NCI-H1694 (cell line): ENCODE results near the gene IL18.
"Not testable (repeated sequence)": the region's sequence is repeated elsewhere in the genome, so short reads cannot be mapped to it uniquely, and the experiment has no call there.

Source experiments
- DNase-seq: peaks from one replicate; lab custom pipeline; 2025; lab: John Stamatoyannopoulos, UW

Gene IL18

GRCh38 chr11:112121981-112122615 is 41.8 kb downstream of the IL18 start:
- DNase-seq = no peak

GRCh38 chr11:112118176-112118575 is 45.7 kb downstream of the IL18 start:
- no peak for DNase-seq

- DNase-seq = no peak
Observed at GRCh38 chr11:112115386-112115785, 48.5 kb downstream of the IL18 start.

DNA sequence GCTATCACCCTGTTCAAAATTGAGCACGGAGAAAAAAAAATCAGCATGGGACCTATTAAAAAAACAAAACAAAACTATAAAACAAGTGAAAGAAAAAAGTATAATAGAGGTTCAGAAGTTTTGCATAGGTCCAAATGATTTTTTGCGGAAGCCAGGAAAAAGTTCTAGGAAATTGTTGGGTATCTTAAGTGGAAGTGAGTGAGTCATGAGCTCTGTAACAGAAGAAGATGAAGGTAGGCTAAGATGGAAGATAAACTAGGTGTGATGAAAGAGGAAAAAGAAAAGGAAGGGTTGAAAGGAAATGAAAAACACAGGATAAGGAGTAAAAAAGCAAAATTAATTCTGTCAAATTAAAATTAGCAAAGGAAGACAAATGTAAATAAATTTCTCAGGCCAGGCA is 49.4 kb downstream of the IL18 start:
- no peak for DNase-seq

- DNase-seq = peak; percentile 1
Observed at GRCh38 chr11:112113539-112114457, 50.1 kb downstream of the IL18 start.

DNA sequence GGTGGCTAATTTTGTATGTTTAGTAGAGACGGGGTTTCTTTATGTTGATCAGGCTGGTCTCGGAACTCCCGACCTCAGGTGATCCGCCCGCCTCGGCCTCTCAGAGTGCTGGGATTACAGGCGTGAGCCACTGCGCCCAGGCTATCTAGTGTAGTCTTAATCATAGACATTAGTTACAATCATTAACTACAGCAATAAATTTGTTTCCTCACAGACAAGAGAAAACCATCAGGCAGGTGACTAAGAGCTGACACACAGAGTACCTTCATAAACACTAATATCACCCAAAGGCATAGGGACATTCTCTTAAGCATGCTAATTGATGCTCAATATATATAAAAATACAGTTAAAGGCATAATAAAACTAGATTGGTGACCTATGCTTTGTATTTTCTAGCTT is 57.8 kb downstream of the IL18 start:
- no peak for DNase-seq

- DNase-seq = no peak
Observed at GRCh38 chr11:112103446-112103845, 60.4 kb downstream of the IL18 start.

DNA sequence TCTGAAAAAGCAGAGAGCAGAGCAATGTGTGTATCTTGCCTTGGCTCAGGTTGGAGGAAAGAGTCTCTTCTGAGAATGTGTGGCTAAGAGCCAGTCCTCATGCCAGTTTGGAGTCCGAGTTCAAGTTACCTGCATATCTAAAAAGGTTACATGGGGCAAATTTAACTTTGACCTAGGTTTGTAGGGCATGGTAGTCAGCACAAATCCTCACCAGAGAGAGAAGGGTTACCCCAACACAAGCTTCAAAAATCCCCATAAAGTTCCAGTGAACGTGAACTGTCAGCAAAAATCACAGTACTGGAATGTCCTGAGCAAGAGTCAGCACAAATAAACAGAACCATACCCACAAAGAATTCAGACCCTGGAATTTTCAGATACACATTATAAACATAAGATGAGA is 63.4 kb downstream of the IL18 start:
- DNase-seq = no peak

DNA sequence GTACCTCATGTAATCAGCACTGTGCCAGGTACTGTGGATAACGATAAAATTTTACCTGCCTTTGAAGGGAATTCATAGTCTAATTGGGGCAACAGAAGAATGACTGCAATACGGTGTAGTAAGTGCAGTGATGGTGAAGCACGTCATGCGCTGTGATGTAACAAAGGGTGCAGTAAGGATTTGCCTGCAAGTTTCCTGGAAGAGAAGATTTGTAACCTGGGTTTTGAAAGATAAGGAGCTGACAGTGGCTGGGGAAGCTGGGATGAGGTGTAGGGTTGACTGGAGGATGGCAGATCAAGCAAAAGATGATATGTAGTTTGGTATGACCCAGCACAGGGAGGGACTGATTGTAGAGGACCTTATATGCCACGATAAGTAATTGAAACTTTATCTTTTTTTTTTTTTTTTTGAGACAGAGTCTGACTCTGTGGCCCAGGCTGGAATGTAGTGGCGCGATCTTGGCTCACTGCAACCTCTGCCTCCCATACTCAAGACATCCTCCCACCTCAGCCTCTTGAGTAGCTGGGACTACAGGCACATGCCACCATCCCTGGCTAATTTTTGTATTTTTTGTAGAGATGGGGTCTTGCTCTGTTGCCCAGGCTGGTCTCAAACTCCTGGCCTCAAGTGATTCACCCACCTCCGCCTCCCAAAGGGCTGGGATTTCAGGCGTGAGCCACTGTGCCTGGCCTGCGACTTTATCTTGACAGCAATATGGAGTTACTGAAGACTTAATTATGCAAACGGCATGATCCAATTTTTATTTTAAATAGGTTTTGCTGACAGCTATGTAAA is 66.0 kb downstream of the IL18 start:
- DNase-seq = no peak

- no peak for DNase-seq
Observed at GRCh38 chr11:112096194-112096593, 67.7 kb downstream of the IL18 start.

DNA sequence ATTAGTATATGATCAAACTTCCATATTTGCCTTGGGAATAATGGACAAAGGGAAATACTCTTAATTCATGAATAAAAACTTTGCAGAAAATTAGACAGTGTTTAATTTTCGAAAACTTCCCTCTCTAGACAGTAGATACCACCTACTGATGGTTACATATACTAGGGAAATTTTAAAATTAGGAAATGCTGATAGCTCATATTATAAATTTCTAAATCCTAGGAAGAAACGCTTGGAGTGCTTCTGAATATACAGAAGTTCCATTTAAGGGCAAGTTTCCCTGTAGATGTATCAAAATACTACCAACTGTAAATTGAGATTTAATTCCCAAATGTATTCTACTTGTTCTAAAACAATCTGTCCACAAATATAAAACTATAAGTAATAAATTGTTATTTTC is 68.6 kb downstream of the IL18 start:
- not testable (repeated sequence) for DNase-seq
